Neural cell (in vitro differentiated cells): ENCODE measurements around the gene AGR2.

Experiments
- EP300 ChIP-seq: fragments of 450-650 bp; conservative IDR thresholded peaks from 2 replicates; pipeline ENCODE4 v1.6.1; 2014; ENCODE audit warnings: antibody characterized with exemption, mild to moderate bottlenecking, moderate library complexity; ENCODE audit not compliant: poor library complexity, severe bottlenecking
- EZH2 ChIP-seq: fragments of 200-600, 300-800 bp; shearing (Covaris generic), sonication (generic); IDR thresholded peaks from 2 replicates; pipeline ENCODE4 v1.6.1; 2014; ENCODE audit warnings: antibody characterized with exemption, low read length, borderline replicate concordance, mild to moderate bottlenecking; ENCODE audit not compliant: insufficient read depth, poor library complexity, severe bottlenecking
- MXI1 ChIP-seq: fragments of 450-650 bp; conservative IDR thresholded peaks from 2 replicates; pipeline ENCODE4 v1.6.1; 2014; ENCODE audit warnings: antibody characterized with exemption, mild to moderate bottlenecking; ENCODE audit not compliant: poor library complexity, severe bottlenecking
- POLR2AphosphoS5 ChIP-seq: IDR thresholded peaks from 2 replicates; pipeline ENCODE4 v1.6.1; 2012
- RAD21 ChIP-seq: fragments of 450-650 bp; conservative IDR thresholded peaks from 2 replicates; pipeline ENCODE4 v1.6.1; 2014; ENCODE audit warnings: antibody characterized with exemption, mild to moderate bottlenecking, moderate library complexity
- REST ChIP-seq: IDR thresholded peaks from 2 replicates; pipeline ENCODE4 v1.6.1; 2012; ENCODE audit warnings: borderline replicate concordance
- TAF1 ChIP-seq: IDR thresholded peaks from 2 replicates; pipeline ENCODE4 v1.6.1; 2012; ENCODE audit warnings: low read depth
- TF ChIP-seq, protein P1 (sequence below): fragments of 450-650 bp; IDR thresholded peaks from 2 replicates; pipeline ENCODE4 v1.5.1; 2014; ENCODE audit warnings: antibody characterized with exemption, mild to moderate bottlenecking, moderate library complexity; ENCODE audit not compliant: poor library complexity, severe bottlenecking

GRCh38 chr7:16803125-16803524, 1.7 kb downstream of the AGR2 start:
- TF ChIP-seq POLR2AphosphoS5 (no peak), EP300 (no peak), TAF1 (no peak), EZH2 (no peak), REST (no peak), RAD21 (no peak), MXI1 (no peak)
- TF ChIP-seq, protein P1, sequence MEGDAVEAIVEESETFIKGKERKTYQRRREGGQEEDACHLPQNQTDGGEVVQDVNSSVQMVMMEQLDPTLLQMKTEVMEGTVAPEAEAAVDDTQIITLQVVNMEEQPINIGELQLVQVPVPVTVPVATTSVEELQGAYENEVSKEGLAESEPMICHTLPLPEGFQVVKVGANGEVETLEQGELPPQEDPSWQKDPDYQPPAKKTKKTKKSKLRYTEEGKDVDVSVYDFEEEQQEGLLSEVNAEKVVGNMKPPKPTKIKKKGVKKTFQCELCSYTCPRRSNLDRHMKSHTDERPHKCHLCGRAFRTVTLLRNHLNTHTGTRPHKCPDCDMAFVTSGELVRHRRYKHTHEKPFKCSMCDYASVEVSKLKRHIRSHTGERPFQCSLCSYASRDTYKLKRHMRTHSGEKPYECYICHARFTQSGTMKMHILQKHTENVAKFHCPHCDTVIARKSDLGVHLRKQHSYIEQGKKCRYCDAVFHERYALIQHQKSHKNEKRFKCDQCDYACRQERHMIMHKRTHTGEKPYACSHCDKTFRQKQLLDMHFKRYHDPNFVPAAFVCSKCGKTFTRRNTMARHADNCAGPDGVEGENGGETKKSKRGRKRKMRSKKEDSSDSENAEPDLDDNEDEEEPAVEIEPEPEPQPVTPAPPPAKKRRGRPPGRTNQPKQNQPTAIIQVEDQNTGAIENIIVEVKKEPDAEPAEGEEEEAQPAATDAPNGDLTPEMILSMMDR: no peak
